Suppressor macrophage treated with lipopolysaccharide for 1 hour (primary cell): ENCODE data around the gene EFNA4.
A peak's percentile ranks its signal among the peaks of the same experiment; 100 is the strongest.

Experiments
- DNase-seq, 3 donors: peaks; one replicate each; pipeline ENCODE4 v3.0.0-alpha.2; 2020 to 2022

The EFNA4 gene

DNA sequence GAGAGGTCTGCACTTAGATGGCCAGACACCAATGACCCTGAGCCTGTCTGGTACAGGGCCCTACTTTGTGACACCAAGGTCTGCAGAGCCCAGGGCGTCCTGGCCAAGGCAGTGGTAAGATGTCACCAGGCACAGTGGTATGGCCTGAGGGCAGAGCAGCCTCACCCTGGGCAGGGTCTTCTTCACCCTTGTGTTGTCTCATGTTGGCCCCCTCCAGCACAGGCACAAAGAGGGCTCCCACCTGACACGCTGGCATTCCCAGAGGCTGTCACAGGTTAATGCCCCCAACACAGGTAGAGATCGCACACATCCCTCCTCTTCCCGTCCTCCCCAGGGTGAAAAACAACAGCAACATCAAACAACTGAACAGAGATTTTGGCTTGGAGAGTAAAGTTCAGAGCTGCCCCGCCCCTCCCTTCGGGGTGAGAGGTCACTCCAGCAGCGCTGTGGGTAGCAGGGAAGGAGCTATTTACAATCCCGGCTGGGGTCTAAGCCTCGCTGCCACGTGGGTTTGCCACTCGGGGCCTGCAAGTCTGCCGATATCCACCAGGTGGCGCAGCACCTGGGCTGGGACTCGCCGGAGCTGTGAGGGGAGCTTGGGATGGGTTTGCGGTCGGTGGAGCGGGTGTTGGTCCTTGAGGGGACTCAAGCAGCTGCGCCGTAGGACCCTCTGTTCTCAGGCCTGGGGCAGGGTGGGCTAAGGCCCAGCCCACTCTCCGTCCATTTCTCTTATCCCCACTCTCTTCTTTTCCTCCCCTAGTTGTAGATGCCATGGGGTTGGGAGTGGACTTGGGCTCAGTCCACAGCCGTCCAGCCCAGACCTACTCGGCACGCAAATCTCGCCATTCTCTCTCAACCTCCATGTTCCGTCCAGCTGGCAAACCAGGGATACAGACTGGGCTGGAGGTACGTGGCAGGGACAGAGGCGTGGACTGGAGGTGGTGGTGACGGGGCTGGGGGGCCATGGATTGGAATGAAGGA lies 27.8 kb downstream of the EFNA4 start:
- DNase-seq, result peak; percentile 81 to 86 (median 86)

DNA sequence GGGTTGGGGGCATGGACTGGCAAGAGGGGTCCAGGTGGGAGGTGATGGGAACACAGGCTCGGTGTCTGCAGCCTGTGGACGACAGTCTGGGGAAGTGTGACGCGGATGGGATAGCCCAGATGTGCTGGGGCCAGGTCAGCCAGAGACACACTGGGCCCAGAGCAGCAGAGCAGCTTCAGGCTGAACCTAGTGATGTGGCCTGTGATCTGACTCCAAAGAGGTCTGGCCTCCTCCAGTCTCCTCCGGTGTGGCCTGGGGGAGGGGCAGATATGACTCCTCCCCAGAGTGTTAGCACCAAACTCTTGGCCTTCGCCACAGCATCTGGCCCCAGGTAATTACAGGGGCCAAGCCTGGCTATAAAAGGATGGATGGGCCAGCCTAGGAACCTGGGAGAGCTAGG lies 28.6 kb downstream of the EFNA4 start:
- DNase-seq, result peak in 1 of 3 donors; percentile 17

DNA sequence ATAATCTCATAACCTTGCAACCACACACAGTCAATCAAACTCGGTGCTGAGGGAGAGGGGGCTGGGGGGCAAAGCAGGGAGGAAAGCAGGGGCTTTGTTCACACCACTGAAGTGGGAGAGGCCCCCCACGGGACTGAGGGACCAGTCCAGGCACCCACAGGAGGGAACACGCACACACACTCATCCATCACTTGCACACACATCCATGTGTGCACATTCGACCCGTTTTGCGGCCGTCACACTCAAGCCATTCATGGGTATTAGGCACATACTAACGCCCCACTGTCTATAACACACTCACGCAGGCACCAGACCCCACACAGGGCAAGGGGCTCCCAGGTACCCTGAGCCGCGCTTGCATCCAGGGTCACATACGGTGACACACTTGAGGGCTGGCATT lies 29.1 kb downstream of the EFNA4 start:
- DNase-seq, result peak in 1 of 3 donors; percentile 5

DNA sequence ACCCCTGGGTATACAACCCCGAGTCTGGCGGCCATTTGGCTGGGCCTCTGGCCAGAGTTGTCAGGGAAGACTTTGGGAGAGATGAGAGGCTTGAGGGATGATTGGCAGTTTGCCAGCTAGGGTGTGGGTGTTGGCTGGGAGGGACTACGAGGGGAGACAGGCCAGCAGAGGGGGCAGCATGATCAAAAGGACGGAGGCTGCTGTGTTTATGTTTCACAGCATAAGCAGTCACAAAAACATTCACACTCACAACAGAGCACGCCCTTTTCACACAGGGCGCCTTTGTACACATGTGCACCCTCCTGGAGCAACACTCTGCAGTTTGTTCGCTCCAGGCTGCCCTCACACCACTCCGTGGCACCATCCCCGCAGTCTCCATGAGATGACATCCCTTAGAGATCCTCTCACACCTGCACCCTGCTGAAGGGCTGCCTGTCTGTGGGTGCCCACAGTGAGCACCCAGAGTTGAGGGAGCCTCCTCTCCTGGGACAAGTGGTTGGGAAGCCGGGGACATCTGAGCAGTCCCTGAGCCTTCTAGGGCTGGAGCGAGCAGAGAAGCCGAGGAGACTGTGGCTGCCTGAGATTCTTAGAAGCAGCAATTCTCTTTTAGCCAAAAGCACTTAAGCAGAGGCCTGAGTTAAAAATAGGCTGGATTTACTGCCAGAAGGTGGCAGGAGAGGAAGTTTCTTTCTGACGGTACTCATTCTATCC lies 30.5 kb downstream of the EFNA4 start:
- peak; percentile 39 to 47 (median 41) for DNase-seq

DNA sequence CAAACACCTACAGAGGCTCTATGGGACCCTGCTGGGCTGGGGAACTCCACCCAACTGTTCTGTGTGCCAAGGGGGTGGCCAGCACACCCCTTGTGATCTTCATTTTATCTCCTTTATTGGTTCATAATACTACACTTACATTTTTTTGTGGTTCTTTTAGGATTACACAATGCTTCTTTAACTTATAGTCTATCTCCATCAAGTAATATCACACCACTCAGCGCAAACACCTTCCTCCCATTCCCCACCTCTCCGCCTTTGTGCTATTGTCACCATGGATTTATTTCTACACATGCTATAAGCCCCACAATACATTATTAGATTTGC lies 31.0 kb downstream of the EFNA4 start:
- DNase-seq, result no peak

DNA sequence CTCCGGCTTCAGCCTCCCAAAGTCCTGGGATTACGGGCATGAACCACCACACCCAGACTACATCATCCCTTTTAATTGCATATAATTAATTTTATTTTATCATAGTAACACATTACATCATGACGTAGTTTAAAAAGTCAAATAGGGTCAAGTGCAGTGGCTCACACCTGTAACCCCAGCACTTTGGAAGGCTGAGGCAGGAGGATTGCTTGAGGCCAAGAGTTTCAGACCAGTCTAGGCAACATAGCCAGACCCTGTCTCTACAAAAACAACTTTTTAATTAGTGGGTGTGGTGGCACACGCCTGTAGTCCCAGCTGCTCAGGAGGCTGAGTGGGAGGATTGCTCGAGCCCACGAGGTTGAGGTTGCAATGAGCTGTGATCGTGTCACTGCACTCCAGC lies 35.8 kb downstream of the EFNA4 start:
- no peak for DNase-seq

DNA sequence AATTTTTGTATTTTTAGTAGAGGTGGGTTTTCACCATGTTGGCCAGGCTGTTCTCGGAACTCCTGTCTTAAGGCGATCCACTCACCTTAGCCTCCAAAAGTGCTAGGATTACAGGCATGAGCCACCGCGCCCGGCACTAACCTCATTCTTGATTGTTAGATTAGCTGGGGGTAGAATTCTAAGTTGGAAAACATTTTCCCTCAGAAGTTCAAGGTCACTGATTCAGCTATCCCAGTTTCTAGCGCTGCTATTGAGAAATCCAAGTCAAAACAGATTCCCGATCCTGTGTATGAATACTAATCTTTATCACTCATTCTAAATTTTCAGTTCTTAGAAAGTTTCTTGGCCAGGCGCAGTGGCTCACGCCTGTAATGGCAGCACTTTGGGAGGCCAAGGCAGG lies 39.8 kb downstream of the EFNA4 start:
- no peak for DNase-seq

DNA sequence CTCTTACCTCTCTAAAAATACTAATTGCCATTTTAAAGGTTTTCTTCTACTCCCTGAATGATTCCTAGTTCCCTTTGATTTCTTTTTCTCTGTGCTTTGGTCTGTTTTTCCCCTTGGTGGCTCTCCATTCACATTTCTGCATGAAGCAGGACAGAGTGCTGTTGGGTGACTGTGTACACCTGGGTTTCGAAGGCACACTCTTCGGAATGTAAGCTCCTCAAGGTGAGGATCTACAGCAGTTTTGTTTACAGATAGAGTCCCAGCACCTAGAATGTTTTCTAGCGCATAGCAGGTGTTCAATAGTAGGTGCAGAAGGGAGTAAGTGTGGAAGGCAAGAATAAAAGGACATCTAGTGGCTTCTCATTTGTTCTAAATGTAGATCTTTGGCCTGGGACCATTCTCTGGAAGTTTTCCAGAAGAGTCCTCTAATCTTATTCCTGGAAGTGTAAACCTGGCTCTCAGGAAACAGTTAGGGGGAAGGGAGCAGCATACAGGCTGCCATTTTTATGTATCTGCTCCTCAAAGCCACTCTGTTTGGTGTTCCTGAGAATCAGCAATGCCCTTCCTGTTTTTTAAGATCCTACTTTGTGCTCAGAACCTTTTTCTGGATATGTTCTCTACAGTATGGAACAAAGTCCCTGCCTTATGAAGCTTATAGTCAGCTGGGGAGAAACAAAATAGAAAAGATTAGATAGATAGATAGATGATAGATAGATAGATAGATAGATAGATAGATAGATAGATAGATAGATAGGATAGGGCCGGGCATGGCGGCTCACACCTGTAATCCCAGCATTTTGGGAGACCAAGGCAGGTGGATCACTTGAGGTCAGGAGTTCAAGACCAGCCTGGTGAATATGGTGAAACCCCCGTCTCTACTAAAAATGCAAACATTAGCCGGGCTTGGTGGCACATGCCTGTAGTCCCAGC lies 41.3 kb downstream of the EFNA4 start:
- DNase-seq, result no peak

DNA sequence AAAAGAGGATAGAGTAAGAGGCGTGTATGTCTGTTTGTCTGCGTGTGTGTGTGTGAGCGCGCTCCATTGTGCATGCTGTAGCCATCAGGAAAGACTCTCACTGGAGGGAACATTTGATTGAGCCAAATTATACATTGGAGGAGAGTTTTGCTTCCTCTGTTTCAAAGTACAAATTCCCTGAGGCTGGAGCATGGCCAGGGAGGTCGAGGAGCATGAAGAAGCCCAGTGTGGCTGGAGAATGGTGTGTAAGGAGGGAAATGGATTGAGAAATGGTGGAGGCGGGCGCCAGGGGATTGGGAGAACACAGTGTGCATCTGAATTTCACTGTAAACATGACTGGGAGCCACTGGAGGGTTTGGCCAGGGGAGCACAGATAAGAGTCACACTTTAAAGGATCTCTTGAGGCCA lies 42.1 kb downstream of the EFNA4 start:
- DNase-seq, result no peak

DNA sequence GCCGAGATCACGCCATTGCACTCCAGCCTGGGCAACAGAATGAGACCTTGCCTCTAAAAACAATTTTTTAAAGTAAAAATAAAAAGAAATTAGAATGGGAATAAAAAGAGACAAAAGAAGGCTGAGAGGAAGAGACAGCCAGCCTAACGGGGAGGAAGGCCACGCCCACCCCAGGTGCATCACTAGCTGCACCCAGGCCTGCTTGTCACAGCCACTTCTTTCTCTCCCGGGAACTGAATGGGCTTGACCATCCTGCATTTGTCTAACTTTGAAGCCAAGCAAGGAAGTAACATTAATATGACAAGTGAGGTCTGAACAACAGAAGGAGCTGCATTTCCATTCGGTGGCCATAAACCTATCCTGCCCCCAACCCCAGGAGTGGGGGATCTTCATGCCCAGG lies 43.3 kb downstream of the EFNA4 start:
- DNase-seq, result no peak

DNA sequence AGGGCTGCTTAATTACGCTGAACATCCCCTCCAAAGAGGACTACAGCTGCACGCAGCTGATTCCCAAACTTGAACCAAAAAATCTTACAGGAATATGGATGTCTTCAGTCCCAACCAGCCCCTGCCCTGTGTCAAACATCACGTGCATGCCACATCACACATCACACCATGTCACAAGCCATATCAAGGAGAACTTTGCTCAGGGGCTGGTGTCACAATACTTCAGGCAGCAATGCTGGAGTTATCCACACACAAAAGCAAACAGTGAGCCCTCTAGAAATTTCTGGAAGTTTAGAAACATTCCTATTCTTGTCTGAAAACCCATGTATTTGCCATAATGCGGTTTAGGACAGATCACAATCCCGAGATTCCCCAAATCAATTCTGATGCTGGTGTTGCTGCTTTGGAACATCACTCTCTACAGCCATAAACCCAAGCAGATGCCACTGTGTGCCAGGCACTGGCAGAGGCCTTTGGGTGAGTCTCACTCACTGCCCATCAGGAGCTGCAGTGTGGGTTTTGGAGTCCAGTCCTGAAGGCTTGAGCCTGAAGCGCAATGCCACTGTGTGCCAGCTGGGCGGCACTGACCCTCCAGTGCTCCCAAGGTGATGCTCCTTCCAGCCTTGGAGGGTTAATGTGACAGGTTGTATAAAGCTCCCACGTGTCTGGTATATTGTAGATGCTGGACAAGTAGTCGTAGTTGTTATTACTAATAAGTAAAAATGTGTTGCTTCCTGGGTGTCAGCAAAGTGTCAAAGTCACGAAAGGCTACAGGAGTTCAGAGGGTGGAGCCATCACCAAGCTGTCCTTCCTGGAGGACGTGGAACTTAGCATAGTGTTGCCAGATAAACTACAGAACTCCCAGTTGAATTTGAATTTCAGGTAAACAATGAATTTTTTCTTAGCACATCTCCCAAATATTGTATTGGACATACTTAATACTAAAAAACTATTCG lies 44.0 kb downstream of the EFNA4 start:
- DNase-seq, result no peak

DNA sequence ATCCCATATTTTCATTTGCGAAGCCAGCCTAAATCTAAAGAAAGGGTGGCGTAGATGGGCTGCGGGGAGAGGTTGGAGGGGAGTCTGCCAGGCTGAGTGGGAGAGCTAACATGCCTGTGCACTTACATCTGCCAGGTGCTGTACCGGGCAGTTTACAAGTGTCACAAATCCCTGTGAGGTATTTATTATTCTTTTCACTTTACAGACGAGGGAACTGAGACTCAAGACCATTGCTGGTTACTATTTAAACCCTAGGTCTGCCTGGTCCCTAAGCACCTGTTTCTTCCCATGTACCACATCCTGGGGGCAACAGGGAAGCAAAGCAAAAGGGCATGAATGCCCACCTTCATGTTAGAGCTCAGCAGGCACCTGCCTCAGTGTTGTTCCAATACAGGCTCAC lies 44.8 kb downstream of the EFNA4 start:
- no peak for DNase-seq

DNA sequence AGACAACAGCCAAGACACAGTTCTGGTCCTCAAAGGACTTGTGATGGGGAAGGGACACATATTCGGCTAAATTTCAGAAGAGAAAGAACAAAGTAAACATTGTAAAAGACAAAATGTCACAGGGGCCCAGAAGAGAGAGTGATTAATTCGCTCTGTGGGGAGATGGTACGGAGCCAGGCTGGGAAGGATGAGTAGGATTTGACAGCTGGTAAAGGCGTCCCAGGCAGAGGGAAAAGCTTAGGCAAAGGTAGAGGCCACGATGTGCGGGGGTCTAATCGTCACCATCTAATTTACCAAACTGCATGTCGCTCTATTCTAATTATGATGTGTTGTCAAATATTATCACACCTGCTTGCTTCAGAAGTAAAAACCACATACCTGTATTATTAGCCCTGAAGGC lies 46.8 kb downstream of the EFNA4 start:
- DNase-seq, result no peak

DNA sequence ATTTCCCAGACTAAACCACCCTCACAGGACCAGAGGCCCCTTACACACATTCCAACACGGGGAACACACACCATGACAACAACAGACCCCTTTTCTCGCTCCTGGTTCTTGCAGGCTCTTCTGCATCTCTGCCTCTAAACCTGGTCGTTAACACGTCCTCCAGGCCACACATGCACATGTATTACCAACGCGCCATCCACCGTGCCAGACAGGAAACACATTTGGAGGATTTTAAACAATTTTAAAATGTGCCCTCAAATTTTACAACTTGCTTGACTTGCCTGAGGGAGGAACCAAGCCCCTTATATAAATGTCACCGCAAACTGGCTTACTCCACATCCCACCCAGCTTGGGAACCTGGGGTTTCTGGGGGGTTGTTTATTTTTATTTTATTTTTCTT lies 47.3 kb downstream of the EFNA4 start:
- DNase-seq, result no peak

DNA sequence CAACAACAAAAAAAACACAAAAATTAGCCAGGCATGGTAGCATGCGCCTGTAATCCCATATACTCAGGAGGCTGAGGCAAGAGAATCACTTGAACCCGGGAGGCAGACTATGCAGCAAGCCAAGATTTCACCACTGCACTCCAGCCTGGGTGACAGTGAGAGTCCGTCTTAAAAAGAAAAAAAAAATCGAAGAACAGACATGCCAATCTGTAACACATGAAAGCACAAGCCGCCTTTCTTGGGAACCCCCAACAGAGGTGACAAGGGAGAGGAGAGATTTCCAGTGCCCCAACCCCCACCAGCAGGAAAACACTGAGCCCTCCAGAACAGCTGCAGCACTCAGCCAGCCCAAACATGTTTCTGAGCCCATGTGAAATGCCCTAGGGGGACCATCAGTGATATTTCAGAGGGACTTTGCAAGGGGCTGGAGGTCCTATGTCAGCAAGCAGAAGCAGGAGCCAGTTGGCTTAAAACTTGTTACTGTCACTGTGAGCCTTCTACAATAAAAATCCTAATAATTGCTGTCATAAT lies 50.0 kb downstream of the EFNA4 start:
- no peak for DNase-seq

DNA sequence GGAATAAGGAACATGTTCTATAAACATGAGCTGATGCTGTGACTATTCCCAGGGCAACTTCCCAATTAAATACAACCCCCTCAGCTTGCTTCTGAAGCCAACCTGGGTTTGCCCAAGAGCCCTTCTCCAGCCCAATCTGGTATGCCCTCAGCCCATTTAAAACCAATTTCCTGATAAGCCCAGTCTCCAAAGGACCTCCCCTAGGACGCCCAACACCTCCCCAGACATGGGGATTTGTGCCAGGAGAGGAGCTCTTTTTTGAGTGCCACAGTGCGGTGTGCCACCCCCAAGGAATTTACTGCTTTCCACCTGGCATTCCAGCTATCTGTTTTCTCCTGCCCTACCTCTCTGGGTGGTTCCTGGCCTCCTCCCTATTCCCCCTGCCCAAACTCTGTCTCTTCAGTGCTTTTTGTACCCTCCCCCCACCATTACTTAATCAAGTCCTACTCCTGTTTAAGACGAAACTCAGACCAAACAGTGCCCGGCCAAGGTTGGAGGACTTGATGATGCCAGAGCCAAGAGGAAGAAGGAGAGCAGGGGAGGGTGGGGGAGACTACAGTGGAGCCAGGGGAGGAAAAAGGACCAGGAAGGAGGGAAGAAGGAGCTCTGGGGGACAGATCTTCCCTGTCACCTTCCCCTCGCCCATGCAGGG lies 52.7 kb downstream of the EFNA4 start:
- DNase-seq, result no peak

DNA sequence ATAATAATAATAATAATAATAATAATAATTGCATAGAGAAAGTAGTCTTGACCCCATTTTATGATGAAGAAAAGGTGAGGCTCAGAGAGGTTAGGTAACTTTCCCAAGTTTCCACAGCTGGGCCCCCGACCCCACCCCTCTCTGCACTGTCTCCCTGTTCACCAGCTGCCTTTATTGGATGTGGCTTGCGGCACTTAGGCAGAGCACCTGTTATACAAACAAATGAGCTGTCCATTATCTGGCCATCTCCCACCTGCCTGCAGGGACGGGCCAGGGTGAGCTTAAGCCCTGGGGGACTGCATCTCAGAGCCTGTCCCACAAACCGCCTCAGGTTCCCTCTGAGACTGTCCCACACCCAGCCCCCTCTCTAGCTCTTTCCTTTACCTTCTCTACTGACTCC lies 54.1 kb downstream of the EFNA4 start:
- DNase-seq, result peak in 1 of 3 donors; percentile 7

DNA sequence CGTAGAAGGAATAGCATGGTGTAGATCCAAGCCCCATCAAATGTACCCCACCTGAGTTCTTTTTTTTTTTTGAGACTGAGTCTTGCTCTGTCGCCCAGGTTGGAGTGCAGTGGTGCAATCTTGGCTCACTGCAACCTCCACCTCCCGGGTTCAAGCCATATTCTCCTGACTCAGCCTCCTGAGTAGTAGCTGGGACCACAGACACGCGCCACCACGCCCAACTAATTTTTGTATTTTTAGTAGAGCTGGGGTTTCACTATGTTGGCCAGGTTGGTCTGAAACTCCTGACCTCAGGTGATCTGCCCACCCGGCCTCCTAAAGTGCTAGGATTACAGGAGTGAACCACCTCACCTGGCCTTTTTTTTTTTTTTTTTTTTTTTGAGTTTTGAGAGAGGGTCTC lies 54.5 kb downstream of the EFNA4 start:
- DNase-seq, result peak in 1 of 3 donors; percentile 2
